ENCODE results near the gene TMEM247.

The TMEM247 gene

GRCh38 chr2:46479265-46479664, at the start of gene TMEM247:
Gene TMEM247, plus strand, starts transcription at chr2:46479565.
- DNase-seq: no peak

DNA sequence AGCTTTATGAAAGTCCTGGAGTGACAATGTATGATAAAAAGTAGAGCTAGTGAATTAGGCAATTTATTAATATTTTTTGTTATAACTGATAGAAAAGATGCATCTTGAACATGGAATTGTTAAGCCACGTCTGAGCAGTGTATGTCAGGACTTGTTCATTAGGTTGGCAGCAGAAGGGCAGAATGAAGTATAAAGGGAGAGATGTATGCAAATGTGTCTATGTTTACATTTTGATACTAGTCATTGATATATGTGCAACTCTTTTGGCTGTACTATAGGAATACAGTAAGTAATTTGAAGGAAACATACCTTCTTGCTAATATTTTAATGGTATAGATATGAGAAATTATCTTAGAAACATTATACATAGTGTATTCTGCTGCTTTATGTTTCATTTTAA, 49.0 kb upstream of the TMEM247 start:
- no peak for DNase-seq

- no peak for DNase-seq
These were observed 48.4 kb upstream of the TMEM247 start for GRCh38 chr2:46430992-46431391.

DNA sequence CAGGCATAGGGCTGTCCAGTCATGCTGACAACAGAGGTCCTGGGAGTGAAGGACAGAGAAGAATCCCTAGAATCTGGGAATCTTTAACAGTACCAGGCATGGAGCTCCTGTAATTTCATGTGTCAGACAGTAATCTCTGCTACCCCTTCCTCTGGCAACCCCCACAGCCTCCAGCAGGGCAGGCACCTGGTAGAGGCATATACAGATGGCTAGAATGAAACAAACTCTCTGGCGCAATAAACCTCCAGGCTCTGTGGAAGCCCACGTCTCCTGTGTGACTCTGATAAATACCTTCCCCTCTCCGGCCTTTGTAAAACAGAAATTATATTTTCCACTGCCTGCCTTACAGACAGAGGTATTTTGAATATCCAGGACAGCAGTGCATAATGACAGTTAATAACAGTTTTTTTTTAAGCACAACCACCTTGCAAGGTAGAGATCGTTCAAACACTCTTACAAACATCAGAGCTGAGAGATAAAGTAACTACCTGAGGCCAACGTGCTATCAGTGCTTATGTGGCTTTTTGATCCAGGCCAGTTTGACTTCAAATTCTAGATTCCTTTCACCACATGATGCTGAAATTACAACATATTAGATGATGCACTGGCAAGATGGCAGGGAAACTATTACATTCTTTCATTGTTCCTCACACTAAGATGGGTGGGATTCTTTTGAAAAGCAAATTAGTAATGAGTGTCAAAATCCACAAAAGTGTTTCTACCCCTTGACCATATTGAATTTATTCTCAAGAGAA, 47.7 kb upstream of the TMEM247 start:
- no peak for DNase-seq

GRCh38 chr2:46434851-46435273, 44.5 kb upstream of the TMEM247 start:
- DNase-seq: no peak

GRCh38 chr2:46435353-46435752, 44.0 kb upstream of the TMEM247 start:
- DNase-seq: no peak

DNA sequence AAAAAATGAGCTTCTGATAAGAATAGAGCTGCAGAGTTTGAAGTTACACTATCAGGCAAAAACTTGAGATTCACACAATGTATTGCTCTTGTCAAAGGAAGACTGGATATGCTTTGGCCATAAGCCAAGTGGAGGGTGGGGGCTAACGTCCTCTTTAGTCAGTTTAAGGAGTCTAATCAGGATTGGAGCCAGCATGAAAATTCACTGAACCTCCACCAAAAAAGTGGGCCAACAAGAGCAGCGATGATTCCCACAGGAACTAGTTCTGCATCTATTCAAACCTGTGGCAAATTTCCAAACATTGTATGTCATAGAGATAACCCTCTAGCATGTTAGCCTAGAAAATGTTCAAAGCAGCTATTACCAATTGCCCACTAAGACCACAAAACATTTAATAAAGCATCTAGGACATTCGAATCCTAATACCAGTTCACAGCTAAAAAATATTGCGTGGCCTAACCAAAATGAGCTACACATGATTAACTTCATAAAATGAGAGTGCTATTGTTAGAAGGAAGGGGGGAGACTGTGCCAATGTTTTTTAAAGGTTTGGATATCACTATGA, 43.5 kb upstream of the TMEM247 start:
- no peak for DNase-seq

- no peak for DNase-seq
These were observed 42.6 kb upstream of the TMEM247 start for GRCh38 chr2:46436800-46437199.

DNA sequence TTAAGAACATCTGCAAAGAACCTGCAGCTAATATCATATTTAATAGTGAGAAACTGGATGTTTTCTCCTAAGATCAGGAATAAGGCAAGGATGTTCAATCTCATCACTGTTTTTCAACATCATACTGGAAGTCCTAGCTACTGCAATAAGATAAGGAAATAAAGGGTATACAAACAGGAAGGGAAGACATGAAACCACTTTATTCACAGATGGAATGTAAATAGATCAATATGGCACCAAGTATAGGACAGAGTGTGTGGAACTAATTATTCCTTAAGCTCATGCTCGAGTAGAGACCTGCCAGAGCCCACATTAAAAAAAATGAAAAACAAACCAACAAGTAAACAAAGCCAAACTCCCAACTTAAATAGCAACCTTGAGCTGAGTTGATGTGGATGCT, 41.3 kb upstream of the TMEM247 start:
- no peak for DNase-seq

DNA sequence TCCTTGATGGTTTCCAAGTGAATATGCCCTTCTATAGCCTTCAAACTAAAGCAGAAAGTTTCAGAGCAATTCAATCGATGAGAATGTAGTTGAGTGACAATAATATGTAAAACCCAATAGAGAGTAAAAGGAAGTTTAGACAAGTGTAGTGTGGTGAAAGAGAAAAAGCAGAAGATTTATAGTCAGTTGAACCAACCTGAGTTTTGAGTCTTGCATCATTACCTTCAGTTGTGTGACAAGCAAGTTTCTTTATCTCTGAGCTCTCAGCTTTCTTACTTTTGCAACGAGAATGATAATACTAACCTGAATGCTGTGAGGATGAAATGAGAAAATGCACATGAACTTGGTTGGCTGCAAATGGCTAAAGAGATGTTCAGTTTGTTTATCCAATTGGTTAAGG, 40.6 kb upstream of the TMEM247 start:
- DNase-seq: no peak

GRCh38 chr2:46439582-46439981, 39.8 kb upstream of the TMEM247 start:
- DNase-seq: no peak

- no peak for DNase-seq
These were observed 37.3 kb upstream of the TMEM247 start for GRCh38 chr2:46441838-46442712.

GRCh38 chr2:46444732-46445131, 34.6 kb upstream of the TMEM247 start:
- DNase-seq: no peak

DNA sequence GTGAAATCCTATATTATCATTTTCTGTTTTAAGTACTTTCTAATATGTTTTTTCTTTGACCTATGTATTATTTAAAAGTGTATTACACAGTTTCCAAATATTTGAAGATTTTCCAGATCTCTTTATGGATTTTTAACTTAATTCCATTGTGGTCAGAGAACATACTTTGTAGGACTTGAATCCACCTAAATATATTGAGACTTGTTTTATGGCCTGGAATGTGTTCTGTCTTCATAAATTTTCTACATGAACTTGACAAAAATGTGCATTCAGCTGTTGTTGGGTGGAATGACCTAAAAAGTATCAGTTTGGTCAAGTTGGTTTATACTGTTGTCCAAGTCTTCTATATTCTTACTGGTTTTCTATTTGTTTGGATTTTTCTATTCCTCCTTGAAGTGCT, 33.8 kb upstream of the TMEM247 start:
- DNase-seq: no peak

DNA sequence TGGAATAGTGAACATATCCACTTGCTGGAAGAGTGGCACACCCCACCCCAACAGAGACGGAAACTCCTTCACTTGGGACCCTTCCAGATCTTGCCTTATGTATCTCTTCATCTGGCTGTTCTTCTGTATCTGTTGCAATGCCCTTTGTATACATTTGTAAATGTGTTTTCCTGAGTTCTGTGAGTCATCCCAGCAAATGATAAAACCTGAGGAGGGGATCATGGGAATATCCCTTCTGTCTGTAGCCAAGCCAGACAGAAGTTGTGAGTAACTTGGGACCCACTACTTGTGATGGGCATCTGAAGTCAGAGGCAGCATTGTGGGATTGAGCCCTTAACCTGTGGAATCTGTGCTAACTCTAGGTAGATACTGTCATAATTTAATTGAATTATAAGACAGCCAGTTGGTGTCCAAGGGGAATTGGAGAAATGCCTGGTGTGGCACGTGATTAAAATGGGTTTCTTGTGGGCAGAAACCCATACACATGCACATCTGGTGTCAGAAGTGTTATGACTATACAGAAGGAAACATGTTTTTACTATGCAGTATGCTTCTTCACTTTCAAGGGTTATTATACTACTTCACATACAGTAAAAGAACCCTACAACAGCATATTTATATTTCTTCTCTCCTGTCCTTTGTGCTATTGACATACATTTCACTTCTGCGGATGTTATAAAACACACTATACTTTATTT, 32.3 kb upstream of the TMEM247 start:
- no peak for DNase-seq

DNA sequence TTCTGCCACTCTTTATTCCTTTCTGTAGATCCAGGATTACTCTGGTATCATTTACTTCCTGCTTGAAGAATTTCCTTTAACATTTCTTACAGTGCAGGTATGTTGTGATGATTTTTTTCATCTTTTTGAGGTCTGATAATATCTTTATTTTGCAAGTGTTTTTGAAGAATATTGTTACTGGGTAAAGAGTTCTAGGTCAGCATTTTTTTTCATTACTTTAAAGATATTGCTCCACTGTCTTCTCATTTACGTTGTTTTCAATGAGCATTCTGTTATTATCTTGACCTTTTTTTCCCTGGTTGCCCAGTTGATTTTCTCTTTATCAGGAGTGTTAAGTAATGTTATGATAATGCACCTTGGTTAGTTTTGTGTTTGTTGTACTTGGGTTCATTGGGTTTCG, 31.7 kb upstream of the TMEM247 start:
- no peak for DNase-seq

DNA sequence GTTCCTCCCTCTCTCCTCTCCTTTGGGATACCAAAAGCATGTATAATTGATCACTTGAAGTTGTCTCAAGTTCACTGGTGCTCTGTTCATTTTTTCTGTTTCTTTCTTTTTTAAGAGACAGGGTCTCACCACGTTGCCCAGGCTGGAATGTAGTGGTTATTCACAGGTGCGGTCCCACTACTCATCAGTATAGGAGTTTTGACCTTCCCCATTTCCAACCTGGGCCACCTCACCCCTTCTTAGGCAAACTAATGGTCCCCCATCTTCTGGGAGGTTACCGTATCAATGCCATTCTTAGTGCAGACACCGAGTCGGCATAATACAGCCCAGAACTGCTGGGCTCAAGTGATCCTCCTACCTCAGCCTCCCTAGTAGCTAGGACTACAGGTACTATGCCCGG, 31.3 kb upstream of the TMEM247 start:
- no peak for DNase-seq

DNA sequence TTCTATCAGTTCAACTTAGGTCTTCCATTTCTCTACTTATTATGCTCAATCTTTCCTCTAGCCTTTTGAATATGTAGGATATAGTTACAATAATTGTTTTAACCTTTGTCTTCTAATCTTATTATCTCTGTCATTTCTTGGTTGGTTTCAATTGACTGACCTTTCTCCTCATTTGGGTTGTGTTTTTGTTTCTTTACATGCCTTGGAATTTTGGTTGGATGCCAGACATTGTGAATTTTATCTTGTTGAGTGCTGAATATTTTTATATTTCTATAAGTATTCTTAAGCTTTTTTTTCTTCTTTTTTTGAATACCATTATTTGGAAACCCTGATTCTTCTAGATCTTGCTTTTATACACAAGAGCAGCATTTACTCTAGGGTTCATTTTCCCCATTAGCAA, 30.7 kb upstream of the TMEM247 start:
- DNase-seq: no peak

DNA sequence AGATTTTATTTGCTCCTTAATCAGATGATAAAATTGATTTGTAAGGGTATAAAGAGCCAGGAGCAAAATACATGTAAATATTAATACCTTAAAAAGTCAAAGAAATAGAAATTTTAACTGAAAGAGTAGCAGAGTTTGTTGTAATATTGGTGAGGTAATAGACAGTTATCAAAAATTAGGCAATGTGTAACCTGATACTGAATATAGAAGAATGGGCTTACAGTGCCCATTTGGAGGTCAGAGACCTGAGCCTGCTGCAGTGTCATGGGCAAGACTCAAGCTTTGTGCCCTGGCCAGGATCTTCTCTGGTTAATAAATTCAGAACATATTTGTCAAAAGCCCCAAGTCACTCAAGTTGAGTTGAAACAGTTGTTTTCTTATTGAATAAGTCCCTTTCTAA, 29.7 kb upstream of the TMEM247 start:
- no peak for DNase-seq

DNA sequence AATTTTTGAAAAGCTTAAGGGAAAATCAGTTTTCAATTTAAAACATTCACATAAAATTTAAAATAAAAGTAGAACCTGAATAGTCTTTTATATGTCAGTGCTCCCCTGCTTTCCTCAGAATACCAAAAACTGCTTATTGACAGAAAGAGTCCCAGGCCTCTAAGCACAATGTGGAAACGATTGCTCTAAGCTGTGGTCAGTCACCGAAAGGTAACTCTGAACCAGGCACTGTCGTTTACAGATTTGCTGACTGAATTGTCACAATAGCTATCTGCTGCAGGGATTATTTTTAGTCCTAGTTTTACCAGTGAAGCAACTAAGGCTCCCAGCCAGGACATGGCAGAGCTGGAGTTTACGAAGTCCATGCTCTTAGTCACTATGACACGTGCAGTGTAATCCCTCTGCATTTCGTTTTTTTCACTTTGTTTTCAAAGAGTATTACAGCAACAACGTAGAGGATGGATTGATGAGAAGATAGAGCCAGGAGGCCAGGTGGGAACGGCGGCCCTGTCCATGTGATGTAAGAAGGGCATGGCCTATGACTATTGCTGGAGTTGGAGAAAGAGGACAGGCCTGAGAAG, 28.1 kb upstream of the TMEM247 start:
- DNase-seq: no peak

GRCh38 chr2:46456789-46457188, 22.6 kb upstream of the TMEM247 start:
- no peak for DNase-seq

- DNase-seq: no peak
These were observed 20.4 kb upstream of the TMEM247 start for GRCh38 chr2:46458763-46459500.

Data from NCI-H2081 treated with DMSO at 0.1 percent for 48 hours (cell line).